Heart right ventricle (tissue), 16 donors: ENCODE data around the gene SFMBT2. TPM values are rescaled to one million over a fixed set of nuclear protein-coding genes. Genes with fewer than 3 reads are reported as not detected.

ENCODE experiments used
- ATAC-seq, 8 donors: fragments of 200-7000 bp; cut with Tn5 transposase; one replicate each; pipeline ENCODE4 v1.9.1; 2020; ENCODE audit warnings: mild to moderate bottlenecking in 8 of 8, moderate library complexity in 8 of 8, moderate number of reproducible peaks in 1 of 8
- DNase-seq, 2 donors: peaks; one replicate each; pipeline ENCODE4 v3.0.0-alpha.2; 2020
- H3K27ac ChIP-seq, 10 donors: fragments of 200-600 bp; sonication (generic) in 2 of 10; one replicate each; pipeline versions ENCODE4 v1.5.0 to v1.8.0; 2020 to 2022; ENCODE audit warnings: mild to moderate bottlenecking in 3 of 10
- H3K27me3 ChIP-seq, 7 donors: fragments of 200-600 bp; one replicate each; pipeline ENCODE4 v1.8.0; 2021 to 2022; ENCODE audit warnings: mild to moderate bottlenecking in 2 of 7
- H3K36me3 ChIP-seq, 9 donors: fragments of 200-600 bp; sonication (generic) in 1 of 9; one replicate each; pipeline versions ENCODE4 v1.5.0 to v1.8.0; 2020 to 2022; ENCODE audit warnings: mild to moderate bottlenecking in 2 of 9
- H3K4me1 ChIP-seq, 9 donors: fragments of 200-600 bp; sonication (generic) in 1 of 9; one replicate each; pipeline versions ENCODE4 v1.5.0 to v1.8.0; 2020 to 2022; ENCODE audit warnings: mild to moderate bottlenecking in 4 of 9
- H3K4me3 ChIP-seq, 10 donors: fragments of 200-600 bp; sonication (generic) in 2 of 10; one replicate each; pipeline versions ENCODE4 v1.5.0 to v1.8.0; 2020 to 2022; ENCODE audit warnings: mild to moderate bottlenecking in 7 of 10, moderate library complexity in 2 of 10
- H3K9me3 ChIP-seq, 11 donors: fragments of 200-600 bp in 10 of 11; sonication (generic) in 2 of 11; one replicate each; pipeline versions ENCODE4 v1.5.0 to v1.8.0; 2013 to 2022; ENCODE audit warnings: mild to moderate bottlenecking in 2 of 11, control low read depth in 1 of 11, moderate library complexity in 1 of 11
- CTCF ChIP-seq, 9 donors: fragments of 200-600 bp; sonication (generic) in 2 of 9; IDR thresholded peaks; one replicate each; pipeline versions ENCODE4 v1.5.0 to v1.8.0; 2021 to 2022; ENCODE audit warnings: antibody characterized with exemption in 9 of 9, mild to moderate bottlenecking in 5 of 9, moderate library complexity in 1 of 9
- WGBS, 2 donors: extraction: QIAGEN DNeasy Blood & Tissue Kit; methylation state at CpG; one replicate each; pipeline ENCODE4 v1.1.7; 2013; ENCODE audit warnings: inconsistent platforms in 1 of 2; 5-methylcytosine and 5-hydroxymethylcytosine counted together
- intact Hi-C, 10 donors: fragments of 100-400 bp; cut with DNase I; formaldehyde crosslinking; loops; one replicate each; pipeline versions ENCODE4 v1.11.1 to v1.14.2; 2022
- polyA plus RNA-seq, 2 donors: library from polyadenylated mRNA; stranded (reverse); fragments of 200-250 nt; gene quantifications; one replicate each; pipeline ENCODE4 v1.2.3, GENCODE V29; 2013
- total RNA-seq, 10 donors: library from RNA; stranded (reverse); fragmentation: NEBNext Ultra II Directional in 3 of 10; extraction: Animal tissue kit (Norgen Biotek cat#: 25700) in 3 of 10; gene quantifications; one replicate each; pipeline versions ENCODE4 v1.2.1 to v1.2.4, GENCODE V29; 2021 to 2023
- donor health status: Arrhythmogenic right ventricular cardiomyopathy.
- donor health status: ischemic (EF 13 %, LVEDD 7.1; RV severe dilation, severe dysfunction).
- donor health status: healthy with polysubstance abuse.
- donor health status: DM: no; HTN: yes; CAD: no.
- donor health status: DM: no; HTN: no; CAD: no.
- donor health status: ischemic (EF 25% LVEDD 6.9; RV normal size, moderate dysfunction).
- donor health status: ischemic (EF 25% LVEDD 5.7; RV mildly dilated, moderate dysfunction).
- donor health status: healthy.
- donor health status: DM: yes; HTN: yes; CAD: no.
- donor health status: Ischemic cardiomyopathy.
- donor health status: ischemic (EF 35%, LVEDD 5.7; RV mildly dilated, moderate dysfunction).
- donor health status: nonischemic (EF 11% LVEDD 7.7; RV severe dilation, severe dysfunction).
- donor health status: DM: yes; HTN: yes; CAD: no.
- donor health status: PGD.
- donor health status: ischemic (EF 29% LVEDD 5.4; RV normal size, mild dysfunction).
- donor health status: nonischemic (EF 23%, LVEDD 6.1; RV moderate dilation, normal function).

Gene SFMBT2
- total and polyA plus RNA-seq, 12 donors, result 4.1 to 14.2 (median 10.0) TPM

DNA sequence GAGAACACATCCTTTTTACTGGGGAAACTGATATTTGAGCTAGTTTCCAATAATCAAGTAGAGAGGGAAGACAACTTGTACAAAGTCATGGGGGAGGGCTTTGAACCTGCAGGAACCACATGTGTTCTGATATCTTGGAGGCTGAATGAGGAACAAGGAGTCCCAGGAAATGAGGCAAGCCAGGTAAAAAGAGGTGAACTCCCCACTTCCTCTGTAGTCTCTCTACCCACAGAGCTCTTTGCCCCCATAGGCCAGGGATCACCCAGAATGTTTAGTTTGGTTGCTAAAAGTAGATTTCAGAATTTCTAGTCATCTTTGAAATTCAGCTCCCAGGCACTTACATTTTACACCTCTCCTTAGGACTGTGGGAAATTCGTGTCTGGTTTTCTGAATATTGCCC lies 276.4 kb downstream of the SFMBT2 start:
- Histone ChIP-seq H3K27ac (no peak overlapping the region), H3K9me3 (peaks cover 0 to 8% (median 0%) of the 10 kb centered on the region in 11 donors)
- WGBS, 2 donors, result 56 to 65% methylated on average over 1 of the region's 1 CpG

DNA sequence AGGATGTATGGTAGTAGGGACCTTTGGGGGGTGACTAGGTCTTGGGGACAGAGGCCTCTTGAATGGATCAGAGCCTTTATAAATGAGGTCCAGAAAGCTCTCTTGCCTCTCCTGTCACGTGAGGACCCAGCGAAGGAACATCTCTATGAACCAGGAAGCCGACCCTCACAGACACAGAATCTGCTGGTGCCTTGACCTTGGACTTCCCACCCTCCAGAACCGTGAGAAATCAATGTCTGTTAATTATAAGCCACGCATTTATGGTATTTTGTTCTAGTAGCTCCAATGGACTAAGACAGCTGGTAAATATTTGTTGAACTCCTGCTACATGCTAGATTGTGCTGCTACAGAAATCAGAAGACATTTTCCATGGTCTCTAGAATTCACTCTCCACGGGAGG lies 276.9 kb downstream of the SFMBT2 start:
- intact Hi-C loops, result no loop called here
- Histone ChIP-seq H3K4me1 (no peaks in the 10 kb centered on the region), H3K27me3 (peaks cover 0 to 47% (median 0%) of the 10 kb centered on the region in 7 donors), H3K9me3 (peaks cover 0 to 8% (median 0%) of the 10 kb centered on the region in 11 donors), H3K27ac (no peak overlapping the region), H3K36me3 (no peaks in the 10 kb centered on the region), H3K4me3 (no peak overlapping the region)
- TF ChIP-seq CTCF (IDR thresholded peaks at IDR 0.05), result no peak
- WGBS, 2 donors, result 86 to 88% methylated on average over 6 of the region's 6 CpGs
- DNase-seq (no peak), ATAC-seq (no peak)

More for the DNA sequence above, 276.4 kb downstream of the SFMBT2 start:
- no peaks in the 10 kb centered on the region for H3K4me1 ChIP-seq
- no peak for ATAC-seq
- peaks cover 0 to 47% (median 0%) of the 10 kb centered on the region in 7 donors for H3K27me3 ChIP-seq
- TF ChIP-seq CTCF (IDR thresholded peaks at IDR 0.05), result no peak
- H3K36me3 ChIP-seq, result no peaks in the 10 kb centered on the region
- H3K4me3 ChIP-seq, result no peak overlapping the region
- intact Hi-C loops, result no loop called here
- no peak for DNase-seq

DNA sequence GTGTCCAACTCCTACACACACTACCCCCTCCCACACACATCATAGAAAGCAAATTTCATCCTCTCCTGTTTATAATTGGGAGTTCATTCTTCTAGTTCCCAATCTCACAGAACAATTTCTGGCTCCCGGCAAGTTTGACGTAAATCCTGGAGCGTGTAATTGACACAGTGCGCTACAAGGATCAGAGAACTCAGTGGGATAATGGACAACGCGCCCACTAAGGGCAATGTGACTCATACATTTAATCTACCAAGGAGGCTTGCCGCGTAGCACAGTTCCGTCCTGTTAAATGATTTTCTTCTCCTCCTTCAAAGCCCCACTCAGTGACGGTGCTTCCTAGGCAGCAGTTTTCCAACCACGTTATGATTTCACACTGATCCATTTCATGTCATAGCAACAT lies 277.6 kb downstream of the SFMBT2 start:
- intact Hi-C loops, result no loop called here
- H3K36me3 ChIP-seq, result no peaks in the 10 kb centered on the region
- ATAC-seq (no peak), DNase-seq (no peak)
- H3K27ac ChIP-seq, result no peak overlapping the region
- H3K4me1 ChIP-seq, result no peaks in the 10 kb centered on the region
- WGBS, 2 donors, result 85 to 91% methylated on average over 11 of the region's 11 CpGs
- no peak overlapping the region for H3K4me3 ChIP-seq
- H3K27me3 ChIP-seq, result peaks cover 0 to 47% (median 0%) of the 10 kb centered on the region in 7 donors
- no peak for TF ChIP-seq CTCF (IDR thresholded peaks at IDR 0.05)
- H3K9me3 ChIP-seq, result peaks cover 0 to 8% (median 0%) of the 10 kb centered on the region in 11 donors

DNA sequence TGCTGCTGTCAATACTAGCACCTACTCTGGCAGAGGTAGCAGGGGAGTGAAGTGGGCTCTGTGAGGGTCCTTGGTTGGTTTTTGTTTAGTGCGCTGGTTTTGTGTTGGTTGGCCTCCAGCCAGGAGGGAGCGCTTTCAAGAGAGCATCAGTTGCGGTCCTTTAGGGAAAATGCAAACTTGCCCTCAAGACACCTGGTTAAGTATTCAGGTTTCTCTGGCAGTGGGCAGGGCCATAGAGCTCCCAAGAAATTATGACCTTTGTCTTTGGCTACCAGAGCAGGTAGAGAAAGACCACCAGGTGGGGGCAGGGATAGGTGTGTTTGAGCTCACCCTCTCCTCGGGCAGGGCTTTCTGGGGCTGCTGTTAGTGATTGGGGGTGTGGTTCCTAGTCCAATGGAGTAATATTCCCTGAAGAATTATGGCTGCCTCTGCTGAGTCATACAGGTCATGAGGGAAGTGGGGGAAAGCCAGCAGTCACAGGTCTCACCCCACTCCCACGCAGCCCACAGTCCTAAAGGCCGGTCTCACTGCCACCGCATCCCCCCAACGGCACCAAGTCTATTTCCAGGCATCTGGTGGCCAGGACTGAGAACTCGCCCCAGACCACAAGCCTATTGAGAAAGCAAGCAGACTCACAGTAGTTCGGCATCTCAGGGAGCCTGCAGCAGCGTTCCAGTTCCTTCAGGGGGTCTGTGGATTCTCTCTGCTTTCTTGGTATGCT lies 280.5 kb downstream of the SFMBT2 start:
- H3K4me3 ChIP-seq, result no peak overlapping the region
- no peak overlapping the region for H3K27ac ChIP-seq
- peaks cover 0 to 8% (median 0%) of the 10 kb centered on the region in 11 donors for H3K9me3 ChIP-seq
- DNase-seq, result no peak
- WGBS, 2 donors, result 84 to 88% methylated on average over 11 of the region's 11 CpGs
- intact Hi-C loops, result no loop called here
- no peaks in the 10 kb centered on the region for H3K4me1 ChIP-seq
- no peak for TF ChIP-seq CTCF (IDR thresholded peaks at IDR 0.05)
- no peaks in the 10 kb centered on the region for H3K36me3 ChIP-seq
- no peak for ATAC-seq
- H3K27me3 ChIP-seq, result peaks cover 0 to 29% (median 0%) of the 10 kb centered on the region in 7 donors
